HepG2 (cell line): Measurements from ENCODE around the gene SRBD1. TPM values are rescaled to one million over a fixed set of nuclear protein-coding genes. Genes with fewer than 3 reads are reported as not detected.

Experiments
- ATAC-seq: fragments of 200-7000 bp; cut with Tn5 transposase; 3 replicates; pipeline ENCODE4 v1.9.1; 2020; ENCODE audit warnings: mild to moderate bottlenecking, moderate library complexity
- BruUV-seq: library from RNA; stranded (reverse); fragments of 400-500 nt; replicated peaks from 2 replicates; lab custom pipeline; 2021; lab: Mats Ljungman, UMichigan
- CTCF ChIA-PET: fragments of 300-600 bp; formaldehyde crosslinking; extraction: SDS; loops from one replicate; lab custom pipeline; 2021; ENCODE audit warnings: low total read pairs, inconsistent platforms, low intra/inter-chr PET ratio; lab: Yijun Ruan, JAX
- POLR2A ChIA-PET: fragments of 350-600 bp; sonication (Branson Sonifier 250); formaldehyde crosslinking; loops from one replicate; lab custom pipeline; 2020; ENCODE audit warnings: antibody characterized with exemption, inconsistent platforms; lab: Yijun Ruan, JAX
- DNase-seq: peaks from one replicate; pipeline ENCODE4 v3.0.0-alpha.2; 2015; ENCODE audit warnings: low spot score
- FAIRE-seq: peaks from 3 replicates; lab custom pipeline; 2011; peaks lifted over from hg19 to GRCh38; lab: Jason Lieb, UNC
- H2AFZ ChIP-seq: one replicate; pipeline ENCODE4 v1.6.1; 2011; ENCODE audit warnings: low read length, inconsistent platforms
- H3K27ac ChIP-seq: fragments of 300-600 bp; 3 replicates; pipeline ENCODE4 v1.8.0; 2011; ENCODE audit warnings: mixed run types, mild to moderate bottlenecking, mixed read lengths, low read length, inconsistent platforms; ENCODE audit not compliant: insufficient read depth; ENCODE audit errors: extremely low read length
- H3K27me3 ChIP-seq, 2 experiments: fragments of 200-600 bp in 1 of 2; 2 replicates in 1 of 2; 3 replicates in 1 of 2; pipeline versions ENCODE4 v1.6.0 to v1.8.0; 2011; ENCODE audit warnings: low read length in 2 of 2, mild to moderate bottlenecking in 2 of 2, moderate library complexity in 2 of 2, inconsistent platforms in 1 of 2; ENCODE audit not compliant: insufficient read depth in 2 of 2, control insufficient read depth in 1 of 2
- H3K36me3 ChIP-seq, 2 experiments: fragments of 200-600 bp in 1 of 2; replicated peaks in 1 of 2; 2 replicates in 1 of 2; 3 replicates in 1 of 2; pipeline versions ENCODE4 v1.5.1 to v1.8.0; 2011; ENCODE audit warnings: low read length in 2 of 2, inconsistent platforms in 1 of 2; ENCODE audit not compliant: insufficient read depth in 2 of 2, control insufficient read depth in 1 of 2
- H3K4me1 ChIP-seq: 2 replicates; pipeline ENCODE4 v1.5.1; 2012; ENCODE audit warnings: low read length, inconsistent platforms; ENCODE audit not compliant: insufficient read depth
- H3K4me2 ChIP-seq: 2 replicates; pipeline ENCODE4 v1.6.0; 2011; ENCODE audit warnings: low read depth, low read length, inconsistent platforms
- H3K4me3 ChIP-seq, 3 experiments: fragments of 200-600 bp in 1 of 3; sonication (generic), shearing (Covaris generic) in 1 of 3; replicated peaks in 1 of 3; 2 replicates each; pipeline ENCODE4 v1.5.1; 2011 to 2016; ENCODE audit warnings: low read length in 3 of 3, inconsistent platforms in 2 of 3, low read depth in 2 of 3, mild to moderate bottlenecking in 2 of 3, control low read depth in 1 of 3, mixed read lengths in 1 of 3; ENCODE audit not compliant: insufficient read depth in 1 of 3
- H3K79me2 ChIP-seq: one replicate; pipeline ENCODE4 v1.6.1; 2011; ENCODE audit warnings: low read length, inconsistent platforms; ENCODE audit not compliant: insufficient read depth
- H3K9ac ChIP-seq: 2 replicates; pipeline ENCODE4 v1.6.0; 2011; ENCODE audit warnings: mild to moderate bottlenecking, low read depth, low read length, inconsistent platforms; ENCODE audit not compliant: insufficient read depth
- H3K9me3 ChIP-seq: 2 replicates; pipeline ENCODE4 v1.5.1; 2012; ENCODE audit warnings: mild to moderate bottlenecking, low read length
- H4K20me1 ChIP-seq: 2 replicates; pipeline ENCODE4 v1.6.0; 2011; ENCODE audit warnings: inconsistent platforms, mild to moderate bottlenecking, low read length, moderate library complexity; ENCODE audit not compliant: insufficient read depth
- CTCF ChIP-seq: sonication (generic); formaldehyde crosslinking; IDR thresholded peaks from 2 replicates; pipeline ENCODE4 v1.5.0; 2020; ENCODE audit warnings: mild to moderate bottlenecking, missing genetic modification reagents, moderate library complexity
- FOXP4 ChIP-seq: sonication (generic); formaldehyde crosslinking; IDR thresholded peaks from 2 replicates; pipeline ENCODE4 v1.4.0; 2020; ENCODE audit warnings: missing genetic modification reagents
- HDAC2 ChIP-seq: sonication (generic); formaldehyde crosslinking; IDR thresholded peaks from 2 replicates; pipeline ENCODE4 v1.4.0; 2020; ENCODE audit warnings: missing genetic modification reagents
- SMC3 ChIP-seq: IDR thresholded peaks from 2 replicates; pipeline ENCODE4 v1.6.1; 2011; ENCODE audit warnings: low read length, improper control_type of control experiment
- TEAD3 ChIP-seq: optimal IDR thresholded peaks from 2 replicates; pipeline ENCODE3; 2016; ENCODE audit warnings: borderline replicate concordance
- XRCC5 ChIP-seq: fragments of 200-400 bp; formaldehyde crosslinking; optimal IDR thresholded peaks from 2 replicates; pipeline ENCODE3; 2017; ENCODE audit warnings: mild to moderate bottlenecking, low read length
- ZBTB33 ChIP-seq: sonication (generic); formaldehyde crosslinking; IDR thresholded peaks from 2 replicates; pipeline ENCODE4 v1.4.0; 2020; ENCODE audit warnings: missing genetic modification reagents
- ZMYM4 ChIP-seq: sonication (generic); formaldehyde crosslinking; IDR thresholded peaks from 2 replicates; pipeline ENCODE4 v1.8.1; 2023; ENCODE audit warnings: mild to moderate bottlenecking, missing genetic modification reagents
- WGBS: methylation state at CpG from one replicate; pipeline ENCODE4 v1.1.6; 2017; ENCODE audit warnings: low lambda C conversion rate; 5-methylcytosine and 5-hydroxymethylcytosine counted together
- in situ Hi-C: cut with HindIII; loops from 2 replicates; pipeline ENCODE4 v1.10.0; 2017; ENCODE audit warnings: low pct_unique_long_range_greater_than_20kb; ENCODE audit not compliant: extremely low pct_ligation_motif_present
- intact Hi-C: fragments of 100-400 bp; cut with micrococcal nuclease; formaldehyde crosslinking; loops from one replicate; pipeline ENCODE4 v1.10.0; 2022; ENCODE audit not compliant: unreplicated experiment
- polyA plus RNA-seq, 8 experiments: library from polyadenylated mRNA; depleted of rRNA in 3 of 8; stranded (reverse) in 7 of 8; unstranded in 1 of 8; fragments of >200 nt; fragmentation: Illumina TruSeq in 4 of 8; extraction: Trizol in 4 of 8; gene quantifications; 2 replicates each; pipeline versions ENCODE4 v1.2.1 to v1.2.3, GENCODE V29; 2011 to 2016; ENCODE audit warnings: low read depth in 4 of 8, missing spikeins in 1 of 8, mixed read lengths in 1 of 8; ENCODE audit not compliant: insufficient read depth in 1 of 8
- total RNA-seq, 5 experiments: library from RNA; depleted of rRNA; stranded (reverse); fragments of >200 nt; fragmentation: Illumina TruSeq; extraction: Trizol; gene quantifications; 2 replicates each; pipeline ENCODE4 v1.2.3, GENCODE V29; 2016; ENCODE audit warnings: low read depth in 1 of 5

SRBD1 gene
- total and polyA plus RNA-seq, 2 of the 13 experiments (the other 11 are each of a cell fraction or from before 2014, with no cell fraction given): 3.2 to 23.9 TPM

- TF ChIP-seq FOXP4 (peak; percentile 34; the same call in 1 of the 2 replicates), ZMYM4 (CRISPR knock-in tag) (peak; percentile 81)
These were observed 617 bp downstream of the SRBD1 start (continued) for GRCh38 chr2:45610281-45611019.

GRCh38 chr2:45607701-45608100 lies 3.4 kb downstream of the SRBD1 start:
- FAIRE-seq (peak; percentile 36), DNase-seq (peak; percentile 45), ATAC-seq (peak; percentile 26; the same call in 2 of the 3 replicates)
- TF ChIP-seq CTCF (CRISPR knock-in tag) (peak; percentile 62), ZBTB33 (CRISPR knock-in tag) (peak; percentile 35; the same call in 1 of the 2 replicates), TEAD3 (CRISPR knock-in tag) (peak; percentile 51), XRCC5 (peak; percentile 37), SMC3 (0 out of 2 replicates have a peak, but pooled peaks have one; percentile 6), HDAC2 (CRISPR knock-in tag) (no peak)
- ChIA-PET CTCF (no interaction called here), POLR2A (no interaction called here)
- Histone ChIP-seq H3K4me1 (peaks cover 30% of the 10 kb centered on the region), H3K4me2 (no peak overlapping the region), H3K27ac (no peak overlapping the region), H4K20me1 (no peaks in the 10 kb centered on the region; the same call in 1 of the 2 replicates), H3K36me3 (peaks cover 6 to 12% of the 10 kb centered on the region in 2 experiments; a peak in 3 of 5 replicates), H3K9me3 (no peaks in the 10 kb centered on the region), H3K79me2 (peaks cover 32% of the 10 kb centered on the region), H3K9ac (no peak overlapping the region), H3K27me3 (no peaks in the 10 kb centered on the region; a peak in 1 of 5 replicates), H2AFZ (no peak overlapping the region), H3K4me3 (no peak overlapping the region)
- intact Hi-C loops: no loop called here
- 72% methylated on average over 1 of the region's 1 CpG for WGBS
- in situ Hi-C loops: no loop called here
- no TSS peak for BruUV-seq
